IPS DF 4.7 (cell line): ENCODE measurements around the gene INTS4.
"Not testable (repeated sequence)": the region's sequence is repeated elsewhere in the genome, so short reads cannot be mapped to it uniquely, and the experiment has no call there.

Experiments used
- DNase-seq: peaks from one replicate; pipeline ENCODE4 v3.0.0-alpha.2; 2013; ENCODE audit warnings: low spot score; ENCODE audit errors: extremely low read depth

The INTS4 gene

GRCh38 chr11:77959434-77959833 lies 35.0 kb downstream of the INTS4 start:
- no peak for DNase-seq

DNA sequence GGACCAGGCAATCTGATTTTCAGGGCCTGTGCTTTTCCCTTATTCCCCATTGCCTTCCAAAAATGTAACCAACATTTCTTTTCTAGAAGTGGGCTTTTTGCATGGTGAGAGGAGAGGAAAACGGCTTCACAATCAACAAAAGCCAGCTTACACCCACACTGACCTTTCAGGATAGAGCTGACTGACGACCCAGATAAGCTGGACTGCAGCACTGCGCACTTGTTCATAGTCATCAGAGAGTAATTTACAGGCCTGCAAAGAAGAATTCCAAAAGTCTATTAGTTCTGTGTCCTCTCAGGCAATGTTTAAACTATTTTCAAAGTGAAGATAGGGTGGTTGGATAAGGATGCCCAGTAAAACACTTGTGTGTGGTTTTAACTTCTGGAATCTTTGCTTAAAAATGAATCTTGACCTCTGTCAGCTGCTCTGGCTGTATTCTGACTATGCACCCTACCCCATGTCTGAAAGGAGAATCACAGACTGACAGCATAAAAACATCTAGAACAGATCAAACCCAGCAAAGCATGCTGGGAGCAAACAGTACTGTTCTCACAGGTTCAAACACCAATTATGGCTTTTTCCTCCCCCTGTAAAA lies 35.8 kb downstream of the INTS4 start:
- DNase-seq: not testable (repeated sequence)

DNA sequence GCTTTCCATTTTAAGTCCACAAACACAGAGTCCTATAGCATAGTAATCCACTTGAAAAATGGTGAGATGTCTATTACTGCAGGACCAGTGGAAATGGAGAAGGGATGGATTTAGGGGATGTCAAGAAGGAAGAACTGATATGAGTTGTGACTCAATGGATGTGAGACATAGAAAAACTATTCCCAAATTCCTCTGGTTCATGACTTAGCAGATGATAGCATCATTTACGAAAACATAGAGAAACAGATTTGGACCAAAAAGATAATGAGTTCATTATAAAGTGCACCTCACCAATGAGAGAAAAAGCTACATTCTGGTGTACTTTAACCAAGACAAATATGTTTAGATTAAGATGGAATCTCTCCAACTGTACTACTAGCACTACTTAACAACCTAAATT lies 51.2 kb downstream of the INTS4 start:
- not testable (repeated sequence) for DNase-seq

GRCh38 chr11:77942465-77942864 lies 52.0 kb downstream of the INTS4 start:
- DNase-seq: not testable (repeated sequence)

DNA sequence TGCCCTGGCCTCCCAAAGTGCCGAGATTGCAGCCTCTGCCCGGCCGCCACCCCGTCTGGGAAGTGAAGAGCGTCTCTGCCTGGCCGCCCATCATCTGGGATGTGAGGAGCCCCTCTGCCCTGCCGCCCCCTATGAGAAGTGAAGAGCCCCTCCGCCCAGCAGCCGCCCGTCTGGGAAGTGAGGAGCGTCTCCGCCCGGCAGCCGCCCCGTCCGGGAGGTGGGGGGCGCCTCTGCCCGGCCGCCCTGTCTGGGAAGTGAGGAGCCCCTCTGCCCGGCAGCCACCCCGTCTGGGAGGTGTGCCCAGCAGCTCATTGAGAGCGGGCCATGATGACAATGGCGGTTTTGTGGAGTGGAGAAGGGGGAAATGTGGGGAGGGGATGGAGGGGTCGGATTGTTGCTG lies 60.9 kb downstream of the INTS4 start:
- DNase-seq: not testable (repeated sequence)

GRCh38 chr11:77930334-77931208 lies 63.9 kb downstream of the INTS4 start:
- not testable (repeated sequence) for DNase-seq

DNA sequence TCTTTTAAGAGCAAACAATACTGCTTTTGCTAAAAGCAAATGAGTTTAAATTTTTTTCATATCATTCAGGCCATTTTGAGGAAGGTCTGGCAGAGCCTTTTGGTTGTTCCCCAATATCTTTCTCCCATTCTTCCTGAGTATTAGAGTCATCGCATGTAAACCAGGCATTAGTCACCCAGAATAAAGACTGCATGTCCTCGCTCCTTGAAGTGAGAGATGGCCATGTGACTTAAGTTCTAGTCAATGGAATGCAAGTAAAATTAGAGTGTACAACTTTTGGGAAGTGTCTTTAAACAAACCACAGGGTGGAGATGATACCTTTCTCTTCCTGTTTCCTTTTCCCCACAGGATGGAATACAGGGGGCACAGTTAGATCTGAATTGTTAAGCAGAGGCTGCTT lies 76.8 kb downstream of the INTS4 start:
- not testable (repeated sequence) for DNase-seq

GRCh38 chr11:77914307-77914791 lies 80.1 kb downstream of the INTS4 start:
- not testable (repeated sequence) for DNase-seq

- DNase-seq: not testable (repeated sequence)
These were observed 80.7 kb downstream of the INTS4 start for GRCh38 chr11:77913608-77914306.

DNA sequence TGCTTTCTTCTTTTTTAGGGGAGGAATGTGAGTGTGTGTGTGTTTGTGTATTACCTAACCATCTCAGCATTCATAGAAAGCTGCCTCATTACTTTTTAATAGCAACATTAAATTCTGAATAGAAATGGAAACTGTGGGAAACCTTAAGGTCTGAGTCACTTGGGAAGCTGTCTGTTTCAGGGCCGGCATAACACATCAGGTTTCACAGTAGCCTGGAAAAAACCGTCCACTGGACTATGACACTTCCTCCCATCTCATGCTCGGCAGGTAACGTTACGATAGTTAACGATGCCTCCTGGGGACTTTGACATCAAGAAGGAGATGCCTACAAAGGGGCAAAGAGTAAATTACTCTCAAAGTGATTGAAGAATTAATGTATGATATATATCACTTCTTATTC lies 83.6 kb downstream of the INTS4 start:
- DNase-seq: not testable (repeated sequence)

GRCh38 chr11:77909277-77909676 lies 85.2 kb downstream of the INTS4 start:
- no peak for DNase-seq

DNA sequence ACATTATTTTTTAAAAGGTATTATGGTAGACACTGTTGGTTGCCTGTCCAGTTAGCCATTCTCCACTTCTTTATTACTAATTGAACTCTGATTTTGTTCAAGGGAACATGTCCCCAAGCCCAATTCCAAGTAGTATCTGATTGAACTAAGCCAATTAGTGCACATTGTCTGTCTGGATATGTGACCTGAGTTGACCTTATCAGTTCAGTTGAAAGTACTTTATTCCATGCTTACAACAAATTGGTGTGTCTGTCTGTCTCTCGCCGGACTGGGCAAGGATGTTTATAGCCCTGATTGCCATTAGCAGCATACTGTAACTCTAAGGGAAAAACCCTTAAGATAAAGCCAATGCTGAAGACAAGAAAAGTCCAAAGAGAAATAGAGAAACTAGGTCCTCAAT lies 85.6 kb downstream of the INTS4 start:
- DNase-seq: no peak

DNA sequence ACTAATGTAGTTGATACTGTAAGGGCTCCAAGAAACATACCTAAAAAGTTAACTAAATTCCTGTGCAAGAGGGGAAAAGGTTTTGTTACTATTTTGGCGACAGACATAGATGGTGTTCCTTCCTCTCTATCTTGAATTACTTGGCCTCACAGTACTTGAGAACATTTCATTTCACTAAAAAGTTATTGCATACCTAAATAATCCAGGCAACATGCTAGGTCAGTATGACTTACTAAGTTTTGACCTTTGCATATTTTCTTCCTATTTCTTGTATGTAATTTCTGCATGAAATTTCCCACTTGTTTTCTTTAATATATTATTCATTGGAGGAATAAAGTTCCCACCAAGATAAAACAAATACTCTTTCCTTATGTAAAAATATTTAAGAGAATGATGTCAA lies 99.5 kb downstream of the INTS4 start:
- DNase-seq: not testable (repeated sequence)

GRCh38 chr11:77891703-77892102 lies 102.8 kb downstream of the INTS4 start:
- not testable (repeated sequence) for DNase-seq

DNA sequence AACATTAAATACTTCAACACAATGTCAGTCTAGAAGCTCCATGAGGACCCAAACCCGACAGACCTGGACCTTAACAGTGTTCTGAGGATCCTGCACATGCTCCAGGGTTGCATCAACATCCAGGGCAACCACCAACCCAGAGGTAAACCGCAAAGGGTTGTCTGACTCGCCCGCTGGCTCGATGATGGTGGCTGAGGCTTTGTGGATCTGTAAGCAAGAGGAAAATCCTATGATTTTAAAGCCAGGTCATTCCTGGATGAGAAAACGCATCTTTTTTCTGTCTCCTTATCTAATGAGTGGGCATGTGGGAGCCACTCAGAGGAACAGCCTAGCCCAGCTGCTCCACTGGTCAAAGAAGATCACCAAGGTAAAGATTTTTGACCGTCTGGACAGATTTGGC lies 103.2 kb downstream of the INTS4 start:
- DNase-seq: not testable (repeated sequence)

DNA sequence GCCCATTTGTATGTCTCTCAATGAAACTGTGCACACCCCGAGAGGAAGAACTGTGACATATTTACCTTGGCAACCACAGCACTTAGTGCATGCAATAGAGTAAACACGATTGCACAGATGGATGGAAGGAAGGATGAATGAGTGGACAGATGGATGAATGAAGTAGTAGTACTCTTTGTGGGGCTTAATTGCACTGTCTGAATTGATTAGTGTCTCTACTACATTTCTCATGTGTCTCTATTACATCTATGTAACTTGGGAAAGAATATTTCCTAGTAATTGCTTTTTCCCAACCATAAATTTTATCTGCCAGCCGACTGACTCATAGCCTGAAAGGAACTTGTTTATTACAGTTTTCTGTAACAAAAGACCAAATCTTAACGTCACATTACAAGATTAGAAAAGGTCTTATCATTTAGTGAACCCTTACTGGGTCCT lies 103.8 kb downstream of the INTS4 start:
- DNase-seq: not testable (repeated sequence)

GRCh38 chr11:77890100-77890614 lies 104.3 kb downstream of the INTS4 start:
- DNase-seq: not testable (repeated sequence)

- DNase-seq: not testable (repeated sequence)
These were observed 105.4 kb downstream of the INTS4 start for GRCh38 chr11:77889045-77889444.

GRCh38 chr11:77886401-77886800 lies 108.1 kb downstream of the INTS4 start:
- no peak for DNase-seq

- DNase-seq: no peak
These were observed 109.7 kb downstream of the INTS4 start for GRCh38 chr11:77884829-77885190.

- no peak for DNase-seq
These were observed 110.2 kb downstream of the INTS4 start for GRCh38 chr11:77884186-77884828.
